LNCAP (cell line): ENCODE results near the gene EDC4.

Source experiments
- TF ChIP-seq, protein P1 (sequence below): fragments of 450-650 bp; IDR thresholded peaks from 2 replicates; pipeline ENCODE4 v1.5.1; 2017; ENCODE audit warnings: mild to moderate bottlenecking

Gene EDC4

GRCh38 chr16:67892899-67893742, 20.3 kb downstream of the EDC4 start, which contains the start of gene PSKH1:
PSKH1 (plus strand) TSS chr16:67893254; CDS start chr16:67908750, 15,496 bp downstream.
- TF ChIP-seq, protein P1, sequence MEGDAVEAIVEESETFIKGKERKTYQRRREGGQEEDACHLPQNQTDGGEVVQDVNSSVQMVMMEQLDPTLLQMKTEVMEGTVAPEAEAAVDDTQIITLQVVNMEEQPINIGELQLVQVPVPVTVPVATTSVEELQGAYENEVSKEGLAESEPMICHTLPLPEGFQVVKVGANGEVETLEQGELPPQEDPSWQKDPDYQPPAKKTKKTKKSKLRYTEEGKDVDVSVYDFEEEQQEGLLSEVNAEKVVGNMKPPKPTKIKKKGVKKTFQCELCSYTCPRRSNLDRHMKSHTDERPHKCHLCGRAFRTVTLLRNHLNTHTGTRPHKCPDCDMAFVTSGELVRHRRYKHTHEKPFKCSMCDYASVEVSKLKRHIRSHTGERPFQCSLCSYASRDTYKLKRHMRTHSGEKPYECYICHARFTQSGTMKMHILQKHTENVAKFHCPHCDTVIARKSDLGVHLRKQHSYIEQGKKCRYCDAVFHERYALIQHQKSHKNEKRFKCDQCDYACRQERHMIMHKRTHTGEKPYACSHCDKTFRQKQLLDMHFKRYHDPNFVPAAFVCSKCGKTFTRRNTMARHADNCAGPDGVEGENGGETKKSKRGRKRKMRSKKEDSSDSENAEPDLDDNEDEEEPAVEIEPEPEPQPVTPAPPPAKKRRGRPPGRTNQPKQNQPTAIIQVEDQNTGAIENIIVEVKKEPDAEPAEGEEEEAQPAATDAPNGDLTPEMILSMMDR: no peak

DNA sequence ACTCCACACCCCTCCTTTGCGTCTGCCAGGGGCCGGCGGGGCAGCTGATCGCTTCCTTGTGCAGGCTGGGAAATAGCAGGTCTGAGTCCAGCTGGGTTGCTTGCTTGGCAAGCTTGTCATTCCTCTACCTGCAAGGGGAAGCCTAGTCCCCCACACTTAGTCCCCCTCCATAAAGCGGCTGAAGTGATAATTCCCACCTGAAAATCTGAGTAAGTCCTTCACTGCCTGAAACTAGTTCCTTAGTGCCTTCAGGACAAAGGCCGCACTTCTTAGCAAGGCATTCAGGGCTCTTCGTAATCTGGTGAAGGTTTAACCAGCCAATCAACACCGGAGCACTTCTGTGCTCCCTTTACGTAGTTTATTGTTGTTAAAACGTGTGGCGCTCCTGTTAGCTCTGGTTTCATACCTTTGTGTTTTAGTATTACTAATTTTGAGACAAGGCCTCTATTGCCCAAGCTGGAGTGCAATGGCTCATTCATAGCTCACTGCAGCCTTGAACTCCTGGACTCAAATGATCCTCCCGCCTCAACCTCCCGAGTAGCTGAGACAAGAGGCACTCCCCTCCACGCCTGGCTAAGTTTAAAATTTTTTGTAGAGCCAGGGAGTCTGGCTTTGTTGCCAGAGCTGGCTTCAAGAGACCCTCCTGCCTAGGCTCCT, 21.0 kb downstream of the EDC4 start:
- TF ChIP-seq, protein P1: no peak

- TF ChIP-seq, protein P1: no peak
These were observed 24.4 kb downstream of the EDC4 start for GRCh38 chr16:67897231-67897630.

- TF ChIP-seq, protein P1: no peak
These were observed 28.9 kb downstream of the EDC4 start for GRCh38 chr16:67901734-67902133.

DNA sequence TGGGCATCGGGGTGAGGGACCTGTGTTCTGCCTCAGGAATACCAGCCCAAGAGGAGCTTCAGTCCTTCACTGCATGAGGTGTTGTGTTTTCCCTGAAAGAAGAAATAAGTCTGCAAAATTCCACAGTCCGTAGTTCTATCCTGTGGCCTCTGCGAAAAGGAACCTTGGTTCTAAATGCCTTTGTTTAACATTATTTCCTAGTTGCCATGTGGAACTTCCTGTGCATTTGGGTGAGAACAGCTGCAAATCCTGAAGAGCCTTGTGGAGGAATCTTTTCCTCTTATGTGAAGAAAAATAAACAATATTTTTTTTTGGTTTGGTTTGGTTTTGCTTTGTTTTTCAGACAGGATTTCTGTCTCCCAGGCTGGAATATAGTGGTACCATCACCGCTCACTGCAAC, 30.0 kb downstream of the EDC4 start:
- TF ChIP-seq, protein P1: no peak

- TF ChIP-seq, protein P1: no peak
These were observed 34.7 kb downstream of the EDC4 start for GRCh38 chr16:67907397-67908180.

DNA sequence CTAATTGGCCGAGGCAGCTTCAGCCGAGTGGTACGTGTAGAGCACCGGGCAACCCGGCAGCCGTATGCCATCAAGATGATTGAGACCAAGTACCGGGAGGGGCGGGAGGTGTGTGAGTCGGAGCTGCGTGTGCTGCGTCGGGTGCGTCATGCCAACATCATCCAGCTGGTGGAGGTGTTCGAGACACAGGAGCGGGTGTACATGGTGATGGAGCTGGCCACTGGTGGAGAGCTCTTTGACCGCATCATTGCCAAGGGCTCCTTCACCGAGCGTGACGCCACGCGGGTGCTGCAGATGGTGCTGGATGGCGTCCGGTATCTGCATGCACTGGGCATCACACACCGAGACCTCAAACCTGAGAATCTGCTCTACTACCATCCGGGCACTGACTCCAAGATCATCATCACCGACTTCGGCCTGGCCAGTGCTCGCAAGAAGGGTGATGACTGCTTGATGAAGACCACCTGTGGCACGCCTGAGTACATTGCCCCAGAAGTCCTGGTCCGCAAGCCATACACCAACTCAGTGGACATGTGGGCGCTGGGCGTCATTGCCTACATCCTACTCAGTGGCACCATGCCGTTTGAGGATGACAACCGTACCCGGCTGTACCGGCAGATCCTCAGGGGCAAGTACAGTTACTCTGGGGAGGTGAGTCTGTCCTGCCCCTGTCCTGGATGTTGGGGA, 36.3 kb downstream of the EDC4 start:
- TF ChIP-seq, protein P1: no peak
